Kidney (tissue), 14 donors: ENCODE data around the gene KCNQ1. TPM values are rescaled to one million over a fixed set of nuclear protein-coding genes. Genes with fewer than 3 reads are reported as not detected.

Experiments used
- DNase-seq, 5 donors: peaks; one replicate each; pipeline ENCODE4 v3.0.0-alpha.2; 2013 to 2020
- FAIRE-seq: peaks from 2 replicates; lab custom pipeline; 2012; peaks lifted over from hg19 to GRCh38; lab: Jason Lieb, UNC
- H3K27ac ChIP-seq, 2 donors: one replicate each; pipeline ENCODE4 v1.7.0; 2013; ENCODE audit warnings: low read depth in 2 of 2, low read length in 2 of 2, inconsistent platforms in 1 of 2
- H3K27me3 ChIP-seq: one replicate; pipeline ENCODE4 v1.7.1; 2013; ENCODE audit warnings: low read length, inconsistent platforms; ENCODE audit not compliant: control insufficient read depth, insufficient read depth
- H3K36me3 ChIP-seq, 3 donors: one replicate each; pipeline versions ENCODE4 v1.7.0 to v1.7.1; 2013; ENCODE audit warnings: low read length in 3 of 3, control low read depth in 1 of 3, inconsistent platforms in 1 of 3; ENCODE audit not compliant: insufficient read depth in 3 of 3, control insufficient read depth in 2 of 3
- H3K4me1 ChIP-seq, 3 donors: one replicate each; pipeline versions ENCODE4 v1.7.0 to v1.7.1; 2013; ENCODE audit warnings: low read length in 3 of 3, inconsistent platforms in 1 of 3, low read depth in 1 of 3; ENCODE audit not compliant: control insufficient read depth in 2 of 3, insufficient read depth in 2 of 3
- H3K4me3 ChIP-seq, 3 donors: one replicate each; pipeline versions ENCODE4 v1.7.0 to v1.8.1; 2013; ENCODE audit warnings: low read length in 3 of 3, control low read depth in 1 of 3, inconsistent platforms in 1 of 3
- H3K9ac ChIP-seq, 3 donors: one replicate each; pipeline versions ENCODE4 v1.7.0 to v1.7.1; 2013; ENCODE audit warnings: low read length in 3 of 3, control low read depth in 1 of 3, inconsistent platforms in 1 of 3
- H3K9me3 ChIP-seq, 3 donors: one replicate each; pipeline versions ENCODE4 v1.7.0 to v1.7.1; 2013; ENCODE audit warnings: low read length in 3 of 3, control low read depth in 1 of 3, inconsistent platforms in 1 of 3; ENCODE audit not compliant: control insufficient read depth in 2 of 3, insufficient read depth in 1 of 3
- intact Hi-C: fragments of 100-400 bp; cut with DNase I; formaldehyde crosslinking; loops from one replicate; pipeline ENCODE4 v1.11.1; 2022
- polyA plus RNA-seq: library from polyadenylated mRNA; stranded (reverse); fragments of 350-450 nt; fragmentation: Illumina TruSeq; extraction: RNeasy Lipid Tissue Mini Kit (QIAGEN cat#74804); gene quantifications from one replicate; pipeline ENCODE4 v1.2.3, GENCODE V29; 2014; ENCODE audit warnings: low read depth, low replicate concordance; ENCODE audit not compliant: insufficient read depth
- total RNA-seq: library from RNA; stranded (reverse); fragmentation: NEBNext Ultra II Directional; extraction: Animal tissue kit (Norgen Biotek cat#: 25700); gene quantifications from one replicate; pipeline ENCODE4 v1.2.1, GENCODE V29; 2021
- TF ChIP-seq, protein P1 (sequence below): IDR thresholded peaks from 3 replicates; pipeline ENCODE4 v1.5.1; 2012; ENCODE audit warnings: mild to moderate bottlenecking, moderate library complexity, borderline replicate concordance; ENCODE audit not compliant: insufficient read depth; ENCODE audit errors: extremely low read depth
- donor health status: control.
- donor health status: control.
- donor health status: control.
- donor health status: control.
- donor health status: control.
- donor health status: DM: yes; HTN: yes; CAD: no.
- donor health status: Normal renal cell carcinoma (clear cell type).

The KCNQ1 gene
- total and polyA plus RNA-seq, 2 donors from 2014 or later = 45.5 to 49.4 TPM

DNA sequence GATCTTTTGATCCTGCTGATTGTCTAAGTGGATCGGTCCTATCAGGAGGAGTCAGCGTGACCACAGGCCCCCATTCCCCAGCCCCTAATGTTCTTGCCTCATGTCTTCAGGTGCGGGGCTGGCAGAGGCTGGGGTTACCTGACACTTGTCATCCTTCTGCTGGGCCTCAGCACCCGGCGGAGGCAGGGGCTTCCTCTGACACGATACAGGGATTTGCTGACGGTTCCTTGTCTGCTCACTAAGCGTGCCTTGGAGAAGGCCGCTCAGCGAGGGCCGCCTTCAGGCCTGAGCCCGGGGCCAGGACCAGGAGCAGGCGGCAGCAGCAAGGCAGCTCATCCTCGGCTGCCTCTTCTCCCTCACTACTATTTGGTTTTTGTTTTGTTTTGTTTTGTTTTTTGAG, 300.7 kb downstream of the KCNQ1 start:
- H3K9me3 ChIP-seq = no peaks in the 10 kb centered on the region
- intact Hi-C loops = no loop called here
- FAIRE-seq (no peak), DNase-seq (peak in 2 of 5 donors; percentile 44 to 55)
- no peak overlapping the region for H3K9ac ChIP-seq
- no peak overlapping the region for H3K4me3 ChIP-seq
- H3K36me3 ChIP-seq = no peaks in the 10 kb centered on the region
- no peaks in the 10 kb centered on the region for H3K27me3 ChIP-seq
- TF ChIP-seq, protein P1, sequence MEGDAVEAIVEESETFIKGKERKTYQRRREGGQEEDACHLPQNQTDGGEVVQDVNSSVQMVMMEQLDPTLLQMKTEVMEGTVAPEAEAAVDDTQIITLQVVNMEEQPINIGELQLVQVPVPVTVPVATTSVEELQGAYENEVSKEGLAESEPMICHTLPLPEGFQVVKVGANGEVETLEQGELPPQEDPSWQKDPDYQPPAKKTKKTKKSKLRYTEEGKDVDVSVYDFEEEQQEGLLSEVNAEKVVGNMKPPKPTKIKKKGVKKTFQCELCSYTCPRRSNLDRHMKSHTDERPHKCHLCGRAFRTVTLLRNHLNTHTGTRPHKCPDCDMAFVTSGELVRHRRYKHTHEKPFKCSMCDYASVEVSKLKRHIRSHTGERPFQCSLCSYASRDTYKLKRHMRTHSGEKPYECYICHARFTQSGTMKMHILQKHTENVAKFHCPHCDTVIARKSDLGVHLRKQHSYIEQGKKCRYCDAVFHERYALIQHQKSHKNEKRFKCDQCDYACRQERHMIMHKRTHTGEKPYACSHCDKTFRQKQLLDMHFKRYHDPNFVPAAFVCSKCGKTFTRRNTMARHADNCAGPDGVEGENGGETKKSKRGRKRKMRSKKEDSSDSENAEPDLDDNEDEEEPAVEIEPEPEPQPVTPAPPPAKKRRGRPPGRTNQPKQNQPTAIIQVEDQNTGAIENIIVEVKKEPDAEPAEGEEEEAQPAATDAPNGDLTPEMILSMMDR = no peak
- peaks cover 0 to 25% (median 0%) of the 10 kb centered on the region in 3 donors for H3K4me1 ChIP-seq
- no peak overlapping the region for H3K27ac ChIP-seq

DNA sequence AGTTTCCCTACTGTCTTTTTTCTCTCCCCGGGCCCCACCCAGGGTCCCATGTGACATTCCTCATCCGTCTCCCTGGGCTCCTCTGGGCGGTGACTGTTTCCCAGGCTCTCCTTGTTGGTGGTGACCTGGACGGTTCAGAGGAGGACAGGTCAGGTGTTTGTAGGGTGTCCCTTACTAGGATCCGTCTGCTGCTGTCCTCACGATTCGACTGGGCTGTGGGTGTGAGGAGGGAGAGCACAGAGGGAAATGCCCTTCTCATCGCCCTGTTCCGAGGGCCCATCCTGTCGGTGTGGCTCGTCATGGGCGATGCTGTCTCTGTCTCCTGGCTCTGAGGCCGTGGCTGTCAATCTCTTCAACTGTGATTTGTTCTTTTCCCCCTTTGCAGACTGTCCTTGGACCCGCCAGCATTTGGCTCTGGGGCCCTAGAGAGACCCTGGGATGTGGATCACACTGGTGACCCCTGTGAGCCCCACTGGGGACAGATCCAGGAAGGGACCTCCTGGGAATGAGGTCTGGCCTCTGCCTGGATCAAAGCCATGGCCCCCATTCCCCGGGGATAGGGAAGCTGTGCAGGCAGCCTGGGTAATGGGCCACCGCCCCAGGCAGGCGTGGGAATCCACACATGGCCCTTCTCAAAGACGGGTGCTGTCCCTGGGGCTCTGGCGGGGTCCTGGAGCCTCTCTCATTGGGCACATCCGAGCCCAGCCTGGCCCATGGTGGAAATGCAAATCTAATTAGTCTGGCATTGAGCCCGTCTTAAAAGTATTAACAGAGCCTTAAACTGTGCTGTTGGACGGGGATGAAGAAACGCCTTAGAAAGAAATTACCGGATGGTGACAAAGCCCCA, 301.8 kb downstream of the KCNQ1 start:
- TF ChIP-seq, protein P1 = no peak
- no peak overlapping the region for H3K9ac ChIP-seq
- no peaks in the 10 kb centered on the region for H3K27me3 ChIP-seq
- no peak for FAIRE-seq
- DNase-seq = peak in 2 of 5 donors; percentile 66 to 89
- no peaks in the 10 kb centered on the region for H3K36me3 ChIP-seq
- peaks cover 0 to 21% (median 0%) of the 10 kb centered on the region in 3 donors for H3K4me1 ChIP-seq
- no peak overlapping the region for H3K4me3 ChIP-seq
- no peak overlapping the region for H3K27ac ChIP-seq
- intact Hi-C loops = no loop called here
- H3K9me3 ChIP-seq = no peaks in the 10 kb centered on the region

DNA sequence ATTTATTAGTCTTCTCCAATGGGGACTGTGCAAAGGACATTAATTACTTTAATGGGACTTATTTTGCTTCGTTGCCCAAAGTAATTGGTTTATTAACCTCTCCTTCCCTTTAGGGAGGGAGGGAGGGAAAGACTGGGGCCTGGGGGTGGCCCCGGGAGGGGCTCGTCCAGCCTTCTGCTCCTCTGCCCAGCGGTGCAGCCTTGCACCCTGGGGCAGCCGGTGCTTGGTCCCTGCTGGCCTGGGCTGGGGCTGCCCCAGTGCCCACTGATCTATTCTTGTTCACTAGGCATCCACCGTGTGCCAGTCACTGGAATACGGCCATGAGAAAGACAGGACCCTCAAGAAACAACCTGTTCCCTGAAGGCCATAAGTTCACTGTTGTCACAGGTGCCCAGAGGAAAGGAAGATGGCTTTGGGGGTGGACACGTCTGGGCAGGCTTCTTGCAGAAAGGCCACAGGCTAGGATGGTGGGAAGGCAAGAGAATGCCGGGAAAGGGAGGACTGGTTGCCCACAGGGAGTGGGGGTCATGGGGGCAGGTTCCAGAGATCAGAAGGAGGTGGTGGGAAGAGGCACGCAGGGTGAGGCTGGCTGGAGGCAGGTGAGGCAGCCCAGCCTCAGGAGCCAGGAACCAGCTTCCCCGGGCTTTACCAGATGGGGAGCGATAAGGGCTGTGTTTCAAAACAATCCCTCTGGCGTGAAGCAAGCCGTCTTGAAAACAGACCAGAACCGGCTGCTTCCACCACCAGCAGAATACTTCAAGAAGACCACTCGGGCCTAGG, 302.6 kb downstream of the KCNQ1 start:
- TF ChIP-seq, protein P1 = no peak
- intact Hi-C loops = no loop called here
- H3K9me3 ChIP-seq = no peaks in the 10 kb centered on the region
- peak overlapping the region in 1 of 2 donors; percentile 50 for H3K27ac ChIP-seq
- no peak overlapping the region for H3K4me3 ChIP-seq
- H3K4me1 ChIP-seq = peaks cover 0 to 17% (median 0%) of the 10 kb centered on the region in 3 donors
- no peaks in the 10 kb centered on the region for H3K27me3 ChIP-seq
- FAIRE-seq (no peak), DNase-seq (peak in 2 of 5 donors; percentile 51 to 68)
- no peak overlapping the region for H3K9ac ChIP-seq
- no peaks in the 10 kb centered on the region for H3K36me3 ChIP-seq
